Neural cell (in vitro differentiated cells): ENCODE results near the gene ITGB5. TPM values are rescaled to one million over a fixed set of nuclear protein-coding genes. Genes with fewer than 3 reads are reported as not detected.

ENCODE experiments used
- H2AFZ ChIP-seq: fragments of 200-600, 300-800 bp; sonication (generic), shearing (Covaris generic); 2 replicates; pipeline ENCODE4 v1.6.0; 2014; ENCODE audit warnings: low read depth, mild to moderate bottlenecking, antibody characterized with exemption, low read length, moderate library complexity
- H3F3A ChIP-seq: fragments of 200-600 bp; shearing (Covaris generic); 2 replicates; pipeline ENCODE4 v1.6.1; 2016; ENCODE audit warnings: mild to moderate bottlenecking, moderate library complexity, mixed read lengths, antibody characterized with exemption, low read length; ENCODE audit not compliant: insufficient read depth, poor library complexity, severe bottlenecking
- H3K27ac ChIP-seq: fragments of 200-600, 300-800 bp; sonication (generic), shearing (Covaris generic); 2 replicates; pipeline ENCODE4 v1.5.1; 2014; ENCODE audit warnings: mild to moderate bottlenecking, low read length, moderate library complexity
- H3K27me3 ChIP-seq: fragments of 300-800, 200-600 bp; sonication (generic), shearing (Covaris generic); 2 replicates; pipeline ENCODE4 v1.6.0; 2014; ENCODE audit warnings: mild to moderate bottlenecking, low read depth, low read length, moderate library complexity; ENCODE audit not compliant: insufficient read depth
- H3K36me3 ChIP-seq: fragments of 300-800, 200-600 bp; sonication (generic), shearing (Covaris generic); 2 replicates; pipeline ENCODE4 v1.5.1; 2014; ENCODE audit warnings: mild to moderate bottlenecking, antibody characterized with exemption, low read length, moderate library complexity; ENCODE audit not compliant: insufficient read depth
- H3K4me2 ChIP-seq: fragments of 300-800, 200-600 bp; sonication (generic), shearing (Covaris generic); 2 replicates; pipeline ENCODE4 v1.6.0; 2014; ENCODE audit warnings: mild to moderate bottlenecking, low read length
- H3K4me3 ChIP-seq: fragments of 300-800, 200-600 bp; sonication (generic), shearing (Covaris generic); 2 replicates; pipeline ENCODE4 v1.5.1; 2014; ENCODE audit warnings: mild to moderate bottlenecking, low read length, moderate library complexity
- H3K79me2 ChIP-seq: fragments of 200-600 bp; shearing (Covaris generic); replicated peaks from 2 replicates; pipeline ENCODE4 v1.6.0; 2014; ENCODE audit warnings: mild to moderate bottlenecking, low read length, moderate library complexity; ENCODE audit not compliant: insufficient read depth
- H3K9ac ChIP-seq: fragments of 300-800, 200-600 bp; sonication (generic), shearing (Covaris generic); 2 replicates; pipeline ENCODE4 v1.6.1; 2016; ENCODE audit warnings: mild to moderate bottlenecking, low read length, mixed read lengths
- H3K9me2 ChIP-seq: fragments of 200-600 bp; shearing (Covaris generic); 2 replicates; pipeline ENCODE4 v1.6.1; 2016; ENCODE audit warnings: mild to moderate bottlenecking, low read length, mixed read lengths; ENCODE audit not compliant: insufficient read depth
- H3K9me3 ChIP-seq: fragments of 200-600, 300-800 bp; sonication (generic), shearing (Covaris generic); 2 replicates; pipeline ENCODE4 v1.6.1; 2016; ENCODE audit warnings: mild to moderate bottlenecking, mixed run types, low read length, moderate library complexity, mixed read lengths
- H4K20me1 ChIP-seq: fragments of 200-600 bp; shearing (Covaris generic); 2 replicates; pipeline ENCODE4 v1.6.1; 2016; ENCODE audit warnings: mild to moderate bottlenecking, mixed run types; ENCODE audit not compliant: insufficient read depth
- EP300 ChIP-seq: fragments of 450-650 bp; conservative IDR thresholded peaks from 2 replicates; pipeline ENCODE4 v1.6.1; 2014; ENCODE audit warnings: antibody characterized with exemption, mild to moderate bottlenecking, moderate library complexity; ENCODE audit not compliant: poor library complexity, severe bottlenecking
- EZH2 ChIP-seq: fragments of 200-600, 300-800 bp; shearing (Covaris generic), sonication (generic); IDR thresholded peaks from 2 replicates; pipeline ENCODE4 v1.6.1; 2014; ENCODE audit warnings: antibody characterized with exemption, low read length, borderline replicate concordance, mild to moderate bottlenecking; ENCODE audit not compliant: insufficient read depth, poor library complexity, severe bottlenecking
- MXI1 ChIP-seq: fragments of 450-650 bp; conservative IDR thresholded peaks from 2 replicates; pipeline ENCODE4 v1.6.1; 2014; ENCODE audit warnings: antibody characterized with exemption, mild to moderate bottlenecking; ENCODE audit not compliant: poor library complexity, severe bottlenecking
- POLR2AphosphoS5 ChIP-seq: IDR thresholded peaks from 2 replicates; pipeline ENCODE4 v1.6.1; 2012
- RAD21 ChIP-seq: fragments of 450-650 bp; conservative IDR thresholded peaks from 2 replicates; pipeline ENCODE4 v1.6.1; 2014; ENCODE audit warnings: antibody characterized with exemption, mild to moderate bottlenecking, moderate library complexity
- SMC3 ChIP-seq: fragments of 450-650 bp; conservative IDR thresholded peaks from 2 replicates; pipeline ENCODE4 v1.6.1; 2014; ENCODE audit warnings: antibody characterized with exemption, mild to moderate bottlenecking, moderate library complexity; ENCODE audit not compliant: poor library complexity
- TAF1 ChIP-seq: IDR thresholded peaks from 2 replicates; pipeline ENCODE4 v1.6.1; 2012; ENCODE audit warnings: low read depth
- polyA plus RNA-seq: library from polyadenylated mRNA; depleted of rRNA; stranded (reverse); fragments of >200 nt; gene quantifications from 2 replicates; pipeline ENCODE4 v1.2.3, GENCODE V29; 2014
- TF ChIP-seq, protein P1 (sequence below): IDR thresholded peaks from 2 replicates; pipeline ENCODE4 v1.6.1; 2012; ENCODE audit warnings: borderline replicate concordance

ITGB5 gene
- polyA plus RNA-seq, 1 donor from 2014 or later = 1.2 TPM

DNA sequence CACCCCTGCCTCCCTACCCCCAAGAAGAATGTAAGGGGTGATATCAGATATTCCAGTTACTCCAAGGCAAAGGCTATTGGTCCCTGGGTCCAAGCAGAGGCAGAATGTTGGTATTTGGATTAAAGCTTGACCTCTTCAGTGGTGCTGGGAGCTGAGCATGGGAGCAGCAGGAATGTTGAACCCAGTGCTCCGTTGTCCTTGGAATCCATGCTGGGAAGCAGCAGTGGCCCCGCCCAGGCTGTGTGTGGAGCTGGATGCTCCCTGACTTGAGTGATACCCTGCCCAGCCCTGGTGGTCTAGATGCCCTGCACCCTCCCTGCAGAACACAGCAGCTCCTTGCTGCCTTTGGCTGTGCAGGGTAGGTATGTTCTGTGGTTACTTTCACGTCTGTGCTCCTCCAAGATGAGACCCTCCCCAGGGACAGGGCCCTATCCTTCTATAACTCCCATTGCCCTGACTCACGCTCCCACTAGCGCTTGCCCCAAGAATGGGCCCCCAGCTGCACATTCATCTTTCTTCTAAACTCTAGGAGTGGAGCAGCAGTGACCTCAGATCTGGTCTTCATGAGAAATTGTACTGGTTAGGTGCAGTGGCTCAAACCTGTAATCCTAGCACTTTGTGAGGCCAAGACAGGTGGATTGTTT is 121.8 kb downstream of the ITGB5 start:
- Histone ChIP-seq H2AFZ (no peak overlapping the region), H3K36me3 (no peaks in the 10 kb centered on the region), H4K20me1 (no peaks in the 10 kb centered on the region), H3K9me2 (no peaks in the 10 kb centered on the region), H3K27ac (no peak overlapping the region), H3K9ac (no peak overlapping the region), H3K9me3 (no peaks in the 10 kb centered on the region), H3F3A (no peaks in the 10 kb centered on the region), H3K4me3 (no peak overlapping the region), H3K4me2 (no peak overlapping the region), H3K27me3 (no peaks in the 10 kb centered on the region), H3K79me2 (no peaks in the 10 kb centered on the region)
- TF ChIP-seq, protein P1, sequence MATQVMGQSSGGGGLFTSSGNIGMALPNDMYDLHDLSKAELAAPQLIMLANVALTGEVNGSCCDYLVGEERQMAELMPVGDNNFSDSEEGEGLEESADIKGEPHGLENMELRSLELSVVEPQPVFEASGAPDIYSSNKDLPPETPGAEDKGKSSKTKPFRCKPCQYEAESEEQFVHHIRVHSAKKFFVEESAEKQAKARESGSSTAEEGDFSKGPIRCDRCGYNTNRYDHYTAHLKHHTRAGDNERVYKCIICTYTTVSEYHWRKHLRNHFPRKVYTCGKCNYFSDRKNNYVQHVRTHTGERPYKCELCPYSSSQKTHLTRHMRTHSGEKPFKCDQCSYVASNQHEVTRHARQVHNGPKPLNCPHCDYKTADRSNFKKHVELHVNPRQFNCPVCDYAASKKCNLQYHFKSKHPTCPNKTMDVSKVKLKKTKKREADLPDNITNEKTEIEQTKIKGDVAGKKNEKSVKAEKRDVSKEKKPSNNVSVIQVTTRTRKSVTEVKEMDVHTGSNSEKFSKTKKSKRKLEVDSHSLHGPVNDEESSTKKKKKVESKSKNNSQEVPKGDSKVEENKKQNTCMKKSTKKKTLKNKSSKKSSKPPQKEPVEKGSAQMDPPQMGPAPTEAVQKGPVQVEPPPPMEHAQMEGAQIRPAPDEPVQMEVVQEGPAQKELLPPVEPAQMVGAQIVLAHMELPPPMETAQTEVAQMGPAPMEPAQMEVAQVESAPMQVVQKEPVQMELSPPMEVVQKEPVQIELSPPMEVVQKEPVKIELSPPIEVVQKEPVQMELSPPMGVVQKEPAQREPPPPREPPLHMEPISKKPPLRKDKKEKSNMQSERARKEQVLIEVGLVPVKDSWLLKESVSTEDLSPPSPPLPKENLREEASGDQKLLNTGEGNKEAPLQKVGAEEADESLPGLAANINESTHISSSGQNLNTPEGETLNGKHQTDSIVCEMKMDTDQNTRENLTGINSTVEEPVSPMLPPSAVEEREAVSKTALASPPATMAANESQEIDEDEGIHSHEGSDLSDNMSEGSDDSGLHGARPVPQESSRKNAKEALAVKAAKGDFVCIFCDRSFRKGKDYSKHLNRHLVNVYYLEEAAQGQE = no peak
- TF ChIP-seq TAF1 (no peak), POLR2AphosphoS5 (no peak), EP300 (no peak), MXI1 (no peak)

DNA sequence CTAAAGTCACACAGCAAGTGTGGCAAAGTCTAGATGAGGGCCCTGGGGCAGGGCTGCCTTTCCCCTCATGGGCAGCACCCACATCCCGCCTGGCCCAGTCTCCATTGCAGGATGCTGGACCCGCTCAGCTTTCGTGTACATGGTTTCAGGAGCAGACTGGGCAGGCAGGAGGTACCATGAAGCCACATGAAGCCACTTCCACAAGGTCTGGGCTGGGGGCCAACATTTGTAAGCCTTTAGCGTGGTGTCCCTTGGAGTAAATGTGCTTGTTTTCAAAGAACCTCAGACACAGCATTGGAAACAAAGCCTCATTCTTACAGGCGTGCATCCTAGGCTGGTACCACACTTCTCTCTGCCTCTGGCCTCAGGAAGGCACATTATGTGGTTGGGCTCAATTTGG is 122.4 kb downstream of the ITGB5 start:
- Histone ChIP-seq H3K27ac (no peak overlapping the region), H3K4me3 (no peak overlapping the region), H3K9ac (no peak overlapping the region), H3K9me2 (no peaks in the 10 kb centered on the region), H3K27me3 (no peaks in the 10 kb centered on the region), H3K36me3 (no peaks in the 10 kb centered on the region), H2AFZ (no peak overlapping the region), H4K20me1 (no peaks in the 10 kb centered on the region), H3F3A (no peaks in the 10 kb centered on the region), H3K79me2 (no peaks in the 10 kb centered on the region), H3K4me2 (no peak overlapping the region), H3K9me3 (no peaks in the 10 kb centered on the region)
- TF ChIP-seq RAD21 (no peak), SMC3 (no peak), EZH2 (no peak), TAF1 (no peak)
- TF ChIP-seq, protein P1 = no peak
